ENCODE data around the gene CACNG5. TPM values are rescaled to one million over a fixed set of nuclear protein-coding genes. Genes with fewer than 3 reads are reported as not detected.

The CACNG5 gene
- total and polyA plus RNA-seq, 3 donors from 2014 or later = 0.55 TPM; not detected in 2

GRCh38 chr17:66873962-66874361 is 39.0 kb downstream of the CACNG5 start:
- TF ChIP-seq, protein P1, sequence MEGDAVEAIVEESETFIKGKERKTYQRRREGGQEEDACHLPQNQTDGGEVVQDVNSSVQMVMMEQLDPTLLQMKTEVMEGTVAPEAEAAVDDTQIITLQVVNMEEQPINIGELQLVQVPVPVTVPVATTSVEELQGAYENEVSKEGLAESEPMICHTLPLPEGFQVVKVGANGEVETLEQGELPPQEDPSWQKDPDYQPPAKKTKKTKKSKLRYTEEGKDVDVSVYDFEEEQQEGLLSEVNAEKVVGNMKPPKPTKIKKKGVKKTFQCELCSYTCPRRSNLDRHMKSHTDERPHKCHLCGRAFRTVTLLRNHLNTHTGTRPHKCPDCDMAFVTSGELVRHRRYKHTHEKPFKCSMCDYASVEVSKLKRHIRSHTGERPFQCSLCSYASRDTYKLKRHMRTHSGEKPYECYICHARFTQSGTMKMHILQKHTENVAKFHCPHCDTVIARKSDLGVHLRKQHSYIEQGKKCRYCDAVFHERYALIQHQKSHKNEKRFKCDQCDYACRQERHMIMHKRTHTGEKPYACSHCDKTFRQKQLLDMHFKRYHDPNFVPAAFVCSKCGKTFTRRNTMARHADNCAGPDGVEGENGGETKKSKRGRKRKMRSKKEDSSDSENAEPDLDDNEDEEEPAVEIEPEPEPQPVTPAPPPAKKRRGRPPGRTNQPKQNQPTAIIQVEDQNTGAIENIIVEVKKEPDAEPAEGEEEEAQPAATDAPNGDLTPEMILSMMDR (IDR thresholded peaks at IDR 0.05) = no peak
- TF ChIP-seq POLR2A (IDR thresholded peaks at IDR 0.05) = no peak
- no peaks in the 10 kb centered on the region for H3K9me3 ChIP-seq
- DNase-seq = no peak
- H3K4me1 ChIP-seq = no peaks in the 10 kb centered on the region
- H3K36me3 ChIP-seq (ENCODE audit: low read depth, missing control alignments) = no peaks in the 10 kb centered on the region
- no peak overlapping the region for H3K4me3 ChIP-seq
- no peak overlapping the region for H3K27ac ChIP-seq
- intact Hi-C loops (cut with DNase I; ENCODE audit: low total_unique reads) = no loop called here
- 85 to 88% methylated on average over 2 of the region's 2 CpGs for WGBS, 2 donors
- H3K27me3 ChIP-seq = no peaks in the 10 kb centered on the region

DNA sequence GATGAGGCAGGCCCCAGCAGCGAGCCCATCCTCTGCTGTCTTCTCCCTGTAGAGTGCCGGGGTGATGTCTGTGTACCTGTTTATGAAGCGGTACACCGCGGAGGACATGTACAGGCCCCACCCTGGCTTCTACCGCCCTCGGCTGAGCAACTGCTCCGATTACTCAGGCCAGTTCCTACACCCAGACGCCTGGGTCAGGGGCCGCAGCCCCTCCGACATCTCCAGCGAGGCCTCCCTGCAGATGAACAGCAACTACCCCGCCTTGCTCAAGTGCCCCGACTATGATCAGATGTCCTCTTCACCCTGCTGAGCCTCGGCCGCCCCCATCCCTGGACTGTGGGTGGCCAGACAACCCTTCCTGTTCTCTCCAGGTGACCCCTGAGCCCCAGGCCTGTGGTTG is 50.0 kb downstream of the CACNG5 start:
- intact Hi-C loops (cut with DNase I; ENCODE audit: low total_unique reads) = no loop called here
- no peaks in the 10 kb centered on the region for H3K4me1 ChIP-seq
- no peak for DNase-seq
- no peaks in the 10 kb centered on the region for H3K27me3 ChIP-seq
- no peak for TF ChIP-seq POLR2A (IDR thresholded peaks at IDR 0.05)
- TF ChIP-seq, protein P1 (IDR thresholded peaks at IDR 0.05) = no peak
- WGBS, 2 donors = 96% methylated on average over 13 to 16 of the region's 16 CpGs
- no peak overlapping the region for H3K27ac ChIP-seq
- no peaks in the 10 kb centered on the region for H3K36me3 ChIP-seq (ENCODE audit: low read depth, missing control alignments)
- no peak overlapping the region for H3K4me3 ChIP-seq
- no peaks in the 10 kb centered on the region for H3K9me3 ChIP-seq

GRCh38 chr17:66885417-66885816 is 50.5 kb downstream of the CACNG5 start:
- WGBS, 2 donors = 72 to 74% methylated on average over 3 to 4 of the region's 4 CpGs
- H3K4me3 ChIP-seq = no peak overlapping the region
- no peaks in the 10 kb centered on the region for H3K4me1 ChIP-seq
- H3K27me3 ChIP-seq = no peaks in the 10 kb centered on the region
- DNase-seq = no peak
- no peaks in the 10 kb centered on the region for H3K36me3 ChIP-seq (ENCODE audit: low read depth, missing control alignments)
- intact Hi-C loops (cut with DNase I; ENCODE audit: low total_unique reads) = no loop called here
- no peaks in the 10 kb centered on the region for H3K9me3 ChIP-seq
- no peak overlapping the region for H3K27ac ChIP-seq
- no peak for TF ChIP-seq POLR2A (IDR thresholded peaks at IDR 0.05)
- TF ChIP-seq, protein P1 (IDR thresholded peaks at IDR 0.05) = no peak

- Histone ChIP-seq H3K36me3 (ENCODE audit: low read depth, missing control alignments) (no peaks in the 10 kb centered on the region), H3K4me3 (no peak overlapping the region), H3K27me3 (no peaks in the 10 kb centered on the region), H3K27ac (no peak overlapping the region), H3K4me1 (no peaks in the 10 kb centered on the region), H3K9me3 (no peaks in the 10 kb centered on the region)
- TF ChIP-seq, protein P1 (IDR thresholded peaks at IDR 0.05) = no peak
- TF ChIP-seq POLR2A (IDR thresholded peaks at IDR 0.05) = no peak
- 80 to 87% methylated on average over 6 to 7 of the region's 7 CpGs for WGBS, 2 donors
- intact Hi-C loops (cut with DNase I; ENCODE audit: low total_unique reads) = no loop called here
- no peak for DNase-seq
These were observed 54.7 kb downstream of the CACNG5 start for GRCh38 chr17:66889480-66890230.

DNA sequence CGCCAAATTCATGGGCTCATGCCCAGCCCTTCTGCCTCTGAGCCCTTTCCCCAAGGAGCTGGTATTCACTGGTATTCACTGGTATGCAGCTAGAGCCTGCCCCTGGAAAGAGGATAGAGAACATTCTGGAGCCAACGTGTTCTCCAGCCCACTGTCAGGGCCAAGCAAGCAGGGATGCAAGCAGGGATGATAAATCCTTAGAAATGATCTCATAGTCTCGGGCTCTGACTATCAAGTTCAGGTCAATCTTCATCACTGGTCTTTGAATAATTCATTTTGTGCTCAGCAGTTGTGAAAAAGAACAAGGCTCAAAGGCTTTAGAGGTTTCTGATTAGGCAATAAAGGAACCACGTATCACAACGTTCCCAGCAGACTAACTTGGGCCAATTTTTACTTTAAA is 57.3 kb downstream of the CACNG5 start:
- WGBS, 2 donors = 66 to 69% methylated on average over 5 of the region's 5 CpGs
- intact Hi-C loops (cut with DNase I; ENCODE audit: low total_unique reads) = no loop called here
- no peaks in the 10 kb centered on the region for H3K4me1 ChIP-seq

More for the DNA sequence above, 57.3 kb downstream of the CACNG5 start:
- Histone ChIP-seq H3K27ac (no peak overlapping the region), H3K36me3 (ENCODE audit: low read depth, missing control alignments) (no peaks in the 10 kb centered on the region), H3K4me3 (no peak overlapping the region), H3K27me3 (no peaks in the 10 kb centered on the region), H3K9me3 (no peaks in the 10 kb centered on the region)
- DNase-seq = no peak
- no peak for TF ChIP-seq POLR2A (IDR thresholded peaks at IDR 0.05)
- TF ChIP-seq, protein P1 (IDR thresholded peaks at IDR 0.05) = no peak
